Endodermal cell (in vitro differentiated cells): Measurements from ENCODE around the gene CCDC87. TPM values are rescaled to one million over a fixed set of nuclear protein-coding genes. Genes with fewer than 3 reads are reported as not detected.
A peak's percentile ranks its signal among the peaks of the same experiment; 100 is the strongest.

Experiments used
- DNase-seq: peaks from one replicate; pipeline ENCODE4 v3.0.0-alpha.2; 2017
- H3K27ac ChIP-seq: 2 replicates; pipeline ENCODE4 v1.5.1; 2013; ENCODE audit warnings: mild to moderate bottlenecking, low read depth, low read length, moderate library complexity
- H3K27me3 ChIP-seq: 2 replicates; pipeline ENCODE4 v1.6.1; 2013; ENCODE audit warnings: mild to moderate bottlenecking, low read length, moderate library complexity; ENCODE audit not compliant: insufficient read depth, control insufficient read depth, poor library complexity, severe bottlenecking
- H3K36me3 ChIP-seq: 2 replicates; pipeline ENCODE4 v1.7.0; 2013; ENCODE audit warnings: mild to moderate bottlenecking, low read length, moderate library complexity; ENCODE audit not compliant: control insufficient read depth, insufficient read depth
- H3K4me1 ChIP-seq: one replicate; pipeline ENCODE4 v1.7.0; 2013; ENCODE audit warnings: low read length; ENCODE audit not compliant: control insufficient read depth, insufficient read depth
- H3K4me3 ChIP-seq: 2 replicates; pipeline ENCODE4 v1.5.1; 2013; ENCODE audit warnings: mild to moderate bottlenecking, low read length, moderate library complexity
- H3K9ac ChIP-seq: 2 replicates; pipeline ENCODE4 v1.6.1; 2013; ENCODE audit warnings: mild to moderate bottlenecking, low read length, moderate library complexity; ENCODE audit not compliant: poor library complexity, severe bottlenecking; ENCODE audit errors: extremely low read depth
- H3K9me3 ChIP-seq: 2 replicates; pipeline ENCODE4 v1.6.1; 2013; ENCODE audit warnings: mild to moderate bottlenecking, low read length, moderate library complexity; ENCODE audit not compliant: control insufficient read depth
- H3K27ac Mint-ChIP-seq: 2 replicates; pipeline ENCODE4 v1.8.0; 2020; ENCODE audit warnings: mixed read lengths
- H3K27me3 Mint-ChIP-seq: 2 replicates; pipeline ENCODE4 v1.8.0; 2021; ENCODE audit warnings: mild to moderate bottlenecking, mixed read lengths; ENCODE audit not compliant: insufficient read depth
- H3K36me3 Mint-ChIP-seq: 2 replicates; pipeline ENCODE4 v1.8.0; 2020; ENCODE audit warnings: low read depth, mixed read lengths
- H3K4me1 Mint-ChIP-seq: 2 replicates; pipeline ENCODE4 v1.8.0; 2020; ENCODE audit warnings: mixed read lengths
- H3K4me3 Mint-ChIP-seq: 2 replicates; pipeline ENCODE4 v1.8.0; 2020; ENCODE audit warnings: mild to moderate bottlenecking, moderate library complexity, mixed read lengths
- H3K9me3 Mint-ChIP-seq: 2 replicates; pipeline ENCODE4 v1.8.0; 2020; ENCODE audit warnings: mild to moderate bottlenecking, mixed read lengths
- WGBS, 2 experiments: methylation state at CpG; one replicate each; pipeline versions ENCODE4 v1.1.5 to v1.1.7; 2013; ENCODE audit warnings: missing lambda C conversion rate in 2 of 2, mixed read lengths in 1 of 2; ENCODE audit not compliant: insufficient coverage in 1 of 2, insufficient read length in 1 of 2; 5-methylcytosine and 5-hydroxymethylcytosine counted together
- total RNA-seq, 2 donors: library from RNA; stranded (reverse); fragmentation: NEBNext Ultra II Directional in 1 of 2; extraction: Animal tissue kit (Norgen Biotek cat#: 25700) in 1 of 2; gene quantifications; 2 replicates in 1 of 2; 3 replicates in 1 of 2; pipeline ENCODE4 v1.2.1, GENCODE V29; 2021
- TF ChIP-seq, protein P1 (sequence below): fragments of 200-600 bp; sonication (generic); conservative IDR thresholded peaks from 2 replicates; pipeline ENCODE4 v1.5.0; 2021; ENCODE audit warnings: antibody characterized with exemption, mild to moderate bottlenecking

The CCDC87 gene
- total RNA-seq, 2 donors from 2014 or later, result 0.84 to 1.5 TPM

DNA sequence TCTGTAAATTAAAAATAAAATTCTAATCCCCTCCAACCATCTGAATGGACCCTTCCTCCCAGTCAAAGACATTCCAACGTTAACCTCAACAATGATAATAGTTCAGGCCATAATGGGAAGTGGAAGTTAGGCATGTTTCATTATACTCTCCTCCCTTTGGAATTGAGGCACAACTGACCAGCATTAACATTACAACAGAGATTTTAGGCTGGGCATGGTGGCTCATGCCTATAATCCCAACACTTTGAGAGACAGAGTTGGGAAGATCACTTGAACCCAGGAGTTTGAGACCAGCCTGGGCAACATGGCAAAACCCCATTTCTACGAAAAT is 22.0 kb downstream of the CCDC87 start:
- 85 to 100% methylated on average over 1 to 2 of the region's 2 CpGs for WGBS, 2 experiments
- TF ChIP-seq, protein P1, sequence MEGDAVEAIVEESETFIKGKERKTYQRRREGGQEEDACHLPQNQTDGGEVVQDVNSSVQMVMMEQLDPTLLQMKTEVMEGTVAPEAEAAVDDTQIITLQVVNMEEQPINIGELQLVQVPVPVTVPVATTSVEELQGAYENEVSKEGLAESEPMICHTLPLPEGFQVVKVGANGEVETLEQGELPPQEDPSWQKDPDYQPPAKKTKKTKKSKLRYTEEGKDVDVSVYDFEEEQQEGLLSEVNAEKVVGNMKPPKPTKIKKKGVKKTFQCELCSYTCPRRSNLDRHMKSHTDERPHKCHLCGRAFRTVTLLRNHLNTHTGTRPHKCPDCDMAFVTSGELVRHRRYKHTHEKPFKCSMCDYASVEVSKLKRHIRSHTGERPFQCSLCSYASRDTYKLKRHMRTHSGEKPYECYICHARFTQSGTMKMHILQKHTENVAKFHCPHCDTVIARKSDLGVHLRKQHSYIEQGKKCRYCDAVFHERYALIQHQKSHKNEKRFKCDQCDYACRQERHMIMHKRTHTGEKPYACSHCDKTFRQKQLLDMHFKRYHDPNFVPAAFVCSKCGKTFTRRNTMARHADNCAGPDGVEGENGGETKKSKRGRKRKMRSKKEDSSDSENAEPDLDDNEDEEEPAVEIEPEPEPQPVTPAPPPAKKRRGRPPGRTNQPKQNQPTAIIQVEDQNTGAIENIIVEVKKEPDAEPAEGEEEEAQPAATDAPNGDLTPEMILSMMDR, result no peak
- Histone ChIP-seq H3K4me1 (peaks cover 6% of the 10 kb centered on the region), H3K9me3 (peaks cover 26% of the 10 kb centered on the region), H3K27me3 (no peaks in the 10 kb centered on the region), H3K9ac (no peak overlapping the region), H3K27ac (no peak overlapping the region), H3K36me3 (no peaks in the 10 kb centered on the region), H3K4me3 (peak overlapping the region; percentile 48)
- Mint-ChIP-seq H3K27me3 (peaks cover 7% of the 10 kb centered on the region), H3K27ac (peak overlapping the region; percentile 96), H3K4me1 (peaks cover 13% of the 10 kb centered on the region), H3K9me3 (peaks cover 54% of the 10 kb centered on the region), H3K4me3 (no peak overlapping the region), H3K36me3 (peaks cover 18% of the 10 kb centered on the region)
- no peak for DNase-seq

DNA sequence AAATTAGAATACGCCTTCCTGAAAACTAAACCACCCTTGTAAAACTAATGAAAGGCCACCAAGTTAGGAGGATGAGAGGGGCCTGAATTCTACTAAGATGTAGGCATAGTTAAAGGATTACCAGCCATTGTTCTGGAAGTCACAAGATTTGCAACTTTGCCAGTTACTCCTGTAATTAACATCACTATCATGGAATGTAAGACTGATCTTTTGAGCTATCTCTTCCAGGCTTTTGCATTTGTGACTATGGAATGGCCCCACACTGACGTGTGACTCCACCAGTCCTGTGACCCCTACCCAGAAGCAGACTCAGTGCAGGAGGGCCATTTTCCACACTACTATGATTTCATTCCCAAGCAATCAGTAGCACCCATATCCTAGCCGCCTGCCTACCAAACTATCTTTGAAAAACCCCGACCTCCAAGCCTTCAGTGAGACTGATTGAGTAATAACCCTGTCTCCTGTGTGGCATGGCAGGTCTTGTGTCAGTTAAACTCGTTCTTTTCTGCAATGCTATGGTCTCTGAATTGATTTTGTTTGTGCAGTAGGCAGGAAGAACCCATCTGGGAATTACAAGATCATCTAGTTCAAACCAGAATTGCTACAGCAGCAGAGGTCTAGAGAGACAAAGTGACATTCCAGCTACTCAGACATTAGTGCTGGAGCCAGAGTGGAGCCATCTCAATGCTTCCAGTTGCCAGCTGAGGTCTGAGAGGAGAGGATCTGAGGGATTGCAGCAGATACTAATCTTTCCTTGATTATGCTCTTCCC is 22.6 kb downstream of the CCDC87 start:
- H3K9me3 Mint-ChIP-seq, result peaks cover 48% of the 10 kb centered on the region
- H3K36me3 Mint-ChIP-seq, result peaks cover 17% of the 10 kb centered on the region
- no peak overlapping the region for H3K4me3 Mint-ChIP-seq

GRCh38 chr11:66569076-66569475 is 23.8 kb downstream of the CCDC87 start:
- no peak overlapping the region for H3K27ac ChIP-seq
- H3K4me3 ChIP-seq, result no peak overlapping the region
- peaks cover 6% of the 10 kb centered on the region for H3K4me1 ChIP-seq
- H3K9me3 ChIP-seq, result peaks cover 25% of the 10 kb centered on the region
- Mint-ChIP-seq H3K27ac (no peak overlapping the region), H3K9me3 (peaks cover 37% of the 10 kb centered on the region), H3K27me3 (peaks cover 4% of the 10 kb centered on the region), H3K36me3 (peaks cover 6% of the 10 kb centered on the region), H3K4me3 (no peak overlapping the region), H3K4me1 (peaks cover 13% of the 10 kb centered on the region)
- 94 to 95% methylated on average over 7 of the region's 7 CpGs for WGBS, 2 experiments
- DNase-seq, result no peak
- TF ChIP-seq, protein P1, result no peak
- H3K9ac ChIP-seq, result no peak overlapping the region
- H3K36me3 ChIP-seq, result no peaks in the 10 kb centered on the region
- no peaks in the 10 kb centered on the region for H3K27me3 ChIP-seq

More for the DNA sequence above, 22.6 kb downstream of the CCDC87 start:
- TF ChIP-seq, protein P1, result no peak
- Mint-ChIP-seq H3K27ac (peak overlapping the region; percentile 96), H3K27me3 (peaks cover 7% of the 10 kb centered on the region), H3K4me1 (peaks cover 13% of the 10 kb centered on the region)
- no peaks in the 10 kb centered on the region for H3K27me3 ChIP-seq
- peak; percentile 73 for DNase-seq
- no peaks in the 10 kb centered on the region for H3K36me3 ChIP-seq
- H3K4me1 ChIP-seq, result peaks cover 6% of the 10 kb centered on the region
- H3K27ac ChIP-seq, result peak overlapping the region; percentile 34
- H3K4me3 ChIP-seq, result peak overlapping the region; percentile 48
- H3K9ac ChIP-seq, result peak overlapping the region; percentile 66
- H3K9me3 ChIP-seq, result peaks cover 26% of the 10 kb centered on the region
- 47 to 48% methylated on average over 4 to 5 of the region's 5 CpGs for WGBS, 2 experiments
